ENCODE data around the gene FOXJ3. TPM values are rescaled to one million over a fixed set of nuclear protein-coding genes. Genes with fewer than 3 reads are reported as not detected.

FOXJ3 gene
- total and polyA plus RNA-seq, 2 of the 8 experiments (the other 6 are each of a cell fraction or from before 2014, with no cell fraction given), result 48.6 to 51.9 TPM

DNA sequence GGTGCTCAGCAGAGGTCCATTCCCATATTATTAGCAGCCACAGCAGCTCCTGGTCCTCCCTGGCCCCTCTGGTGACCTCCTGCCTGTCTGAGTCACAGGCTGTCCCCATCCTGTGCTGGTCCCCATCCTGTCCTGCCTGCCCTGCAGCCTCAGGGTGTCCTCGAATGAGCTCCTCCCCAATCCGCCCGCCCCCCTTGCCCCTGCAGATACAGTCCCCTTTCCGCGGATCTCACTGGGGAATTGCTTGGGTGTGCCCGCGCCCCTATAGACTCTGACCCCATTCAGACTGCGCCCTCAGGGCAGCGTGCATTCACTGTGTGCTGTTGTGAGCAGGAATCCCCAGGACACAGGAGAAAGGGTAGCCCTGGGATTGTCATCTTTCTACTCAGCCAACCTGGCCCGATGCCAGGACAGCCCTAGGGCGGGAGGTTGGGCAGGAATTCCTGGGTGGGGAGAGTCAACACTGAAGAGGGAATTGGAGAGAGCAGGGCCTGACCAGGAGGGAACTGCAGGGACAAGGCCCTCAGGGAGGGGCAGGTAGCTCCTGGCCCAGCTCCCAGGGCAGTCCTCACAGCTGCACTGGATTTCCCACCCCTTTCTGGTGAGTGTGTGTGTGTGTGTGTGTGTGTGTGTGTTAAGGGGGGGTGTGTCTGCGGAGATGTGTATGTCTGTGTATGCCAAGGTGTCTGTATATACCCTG lies 169.4 kb downstream of the FOXJ3 start:
- WGBS, 2 experiments (ENCODE audit: extremely low coverage in 1 of 2, insufficient coverage in 1 of 2, insufficient read length in 1 of 2, insufficient replicate concordance in 2 of 2, low coverage in 1 of 2, low lambda C conversion rate in 2 of 2, missing lambda C conversion rate in 1 of 2), result 75% methylated on average over 12 of the region's 12 CpGs; no CpG with 5 or more reads in 1 of the 2 experiments
- POLR2A ChIA-PET (ENCODE audit: partially characterized antibody), result no interaction called here

More for the DNA sequence above, 169.4 kb downstream of the FOXJ3 start:
- no peak for TF ChIP-seq CREB1 (IDR thresholded peaks at IDR 0.05)
- TF ChIP-seq CBX8 (IDR thresholded peaks at IDR 0.05; ENCODE audit: borderline replicate concordance, low read depth, low read length), result no peak
- TF ChIP-seq JUND (IDR thresholded peaks at IDR 0.05; ENCODE audit: low read length), result no peak
- no peak for TF ChIP-seq CBX5 (IDR thresholded peaks at IDR 0.05; ENCODE audit: low read depth, low read length)
- TF ChIP-seq, protein P1, sequence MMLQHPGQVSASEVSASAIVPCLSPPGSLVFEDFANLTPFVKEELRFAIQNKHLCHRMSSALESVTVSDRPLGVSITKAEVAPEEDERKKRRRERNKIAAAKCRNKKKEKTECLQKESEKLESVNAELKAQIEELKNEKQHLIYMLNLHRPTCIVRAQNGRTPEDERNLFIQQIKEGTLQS (IDR thresholded peaks at IDR 0.05; ENCODE audit: insufficient read depth, low read depth, low read length), result no peak
- TF ChIP-seq CHD1 (IDR thresholded peaks at IDR 0.05; ENCODE audit: low read depth, low read length), result no peak
- Histone ChIP-seq H3K79me2 (ENCODE audit: control insufficient read depth in 1 of 2, insufficient read depth in 2 of 2, low read length in 2 of 2) (no peaks in the 10 kb centered on the region), H4K8ac (ENCODE audit: extremely low read depth, insufficient read depth, low read length) (no peak overlapping the region), H4K20me1 (replicated peaks in 1 of 2; ENCODE audit: control insufficient read depth in 1 of 2, insufficient read depth in 2 of 2, low read length in 2 of 2) (no peaks in the 10 kb centered on the region), H2BK12ac (ENCODE audit: low read depth, low read length) (no peak overlapping the region), H2BK120ac (replicated peaks; ENCODE audit: low read depth, low read length) (no peak overlapping the region), H3K9ac (replicated peaks in 1 of 4; ENCODE audit: extremely low read depth in 1 of 4, low read depth in 3 of 4, low read length in 3 of 4) (no peak overlapping the region; a peak in 1 of 7 replicates), H4K91ac (replicated peaks; ENCODE audit: insufficient read length, low read length) (no peak overlapping the region), H3K56ac (replicated peaks; ENCODE audit: insufficient read length, low read depth, low read length) (no peak overlapping the region), H2BK20ac (ENCODE audit: low read length) (no peak overlapping the region), H3K4me2 (ENCODE audit: insufficient read depth in 1 of 2, low read depth in 2 of 2, low read length in 2 of 2) (no peak overlapping the region), H3K27ac (ENCODE audit: low read depth, low read length) (no peak overlapping the region), H3K4ac (replicated peaks; ENCODE audit: insufficient read length, low read depth, low read length) (no peak overlapping the region), H3K4me1 (replicated peaks in 1 of 4; ENCODE audit: control insufficient read depth in 3 of 4, insufficient read depth in 4 of 4, low read length in 3 of 4) (peaks cover 0 to 2% (median 0%) of the 10 kb centered on the region in 4 experiments; a peak in 1 of 7 replicates), H2AK5ac (ENCODE audit: low read depth, low read length) (no peak overlapping the region), H4K5ac (ENCODE audit: insufficient read length, low read depth, low read length) (no peak overlapping the region), H3K27me3 (replicated peaks in 1 of 4; ENCODE audit: control insufficient read depth in 3 of 4, extremely low read depth in 1 of 4, insufficient read depth in 3 of 4, low read length in 3 of 4) (no peaks in the 10 kb centered on the region), H2BK5ac (ENCODE audit: low read depth, low read length) (no peak overlapping the region), H3K9me3 (ENCODE audit: insufficient read depth in 2 of 2, low read depth in 1 of 2, low read length in 1 of 2) (no peaks in the 10 kb centered on the region), H3K18ac (ENCODE audit: extremely low read depth, low read length) (no peak overlapping the region), H3K23ac (ENCODE audit: insufficient read length) (no peak overlapping the region), H3K14ac (ENCODE audit: insufficient read length) (no peak overlapping the region), H3K36me3 (ENCODE audit: control insufficient read depth in 2 of 4, insufficient read depth in 4 of 4, low read length in 3 of 4) (no peaks in the 10 kb centered on the region), H3K23me2 (ENCODE audit: low read depth, low read length) (peaks cover 3% of the 10 kb centered on the region; the same call in 1 of the 2 replicates), H3K4me3 (ENCODE audit: extremely low read depth in 1 of 4, insufficient read depth in 2 of 4, low read depth in 3 of 4, low read length in 4 of 4) (no peak overlapping the region), H3K79me1 (ENCODE audit: low read depth, low read length) (no peaks in the 10 kb centered on the region), H2AFZ (ENCODE audit: low read length) (no peak overlapping the region), H2BK15ac (ENCODE audit: low read length) (no peak overlapping the region)
- CTCF ChIA-PET (ENCODE audit: partially characterized antibody), result interaction anchor here (1.0 to 3.7 kb wide), 4 partner anchors 8 to 273 kb away, joined by 3 to 40 read pairs (median 4); no protein-coding TSS in a partner anchor
- no peak for FAIRE-seq
- DNase-seq (ENCODE audit: low read depth in 1 of 2, low spot score in 2 of 2), result no peak

Data from H1 (cell line).